Endometrium (tissue), 2 donors: ENCODE measurements around the gene SORBS1.

ENCODE experiments used
- FAIRE-seq: peaks from 2 replicates; lab custom pipeline; 2012; peaks lifted over from hg19 to GRCh38; lab: Jason Lieb, UNC
- donor health status: control.
- donor health status: control.

Gene SORBS1

GRCh38 chr10:95408983-95409873, 151.9 kb downstream of the SORBS1 start:
- FAIRE-seq = no peak

- FAIRE-seq = no peak
Measured at GRCh38 chr10:95408148-95408960, 152.8 kb downstream of the SORBS1 start.

DNA sequence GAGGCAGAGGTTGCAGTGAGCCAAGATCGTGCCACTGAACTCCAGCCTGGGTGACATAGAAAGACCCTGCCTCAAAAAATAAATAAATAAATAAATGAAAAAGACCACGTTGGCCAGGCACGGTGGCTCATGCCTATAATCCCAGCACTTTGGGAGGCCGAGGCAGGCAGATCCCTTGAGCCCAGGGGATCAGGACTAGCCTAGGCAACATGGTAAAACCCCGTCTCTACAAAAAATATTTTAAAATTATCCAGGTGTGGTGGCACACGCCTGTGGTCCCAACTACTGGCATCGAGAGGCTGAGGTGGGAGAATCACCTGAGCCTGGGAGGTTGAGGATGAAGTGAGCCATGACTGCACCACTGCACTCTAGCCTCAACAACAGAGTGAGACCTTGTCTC, 153.6 kb downstream of the SORBS1 start:
- no peak for FAIRE-seq

- FAIRE-seq = no peak
Measured at GRCh38 chr10:95406651-95407280, 154.4 kb downstream of the SORBS1 start.

GRCh38 chr10:95405655-95406054, 155.5 kb downstream of the SORBS1 start:
- FAIRE-seq = no peak

- FAIRE-seq = no peak
Measured at GRCh38 chr10:95404864-95405263, 156.3 kb downstream of the SORBS1 start.

DNA sequence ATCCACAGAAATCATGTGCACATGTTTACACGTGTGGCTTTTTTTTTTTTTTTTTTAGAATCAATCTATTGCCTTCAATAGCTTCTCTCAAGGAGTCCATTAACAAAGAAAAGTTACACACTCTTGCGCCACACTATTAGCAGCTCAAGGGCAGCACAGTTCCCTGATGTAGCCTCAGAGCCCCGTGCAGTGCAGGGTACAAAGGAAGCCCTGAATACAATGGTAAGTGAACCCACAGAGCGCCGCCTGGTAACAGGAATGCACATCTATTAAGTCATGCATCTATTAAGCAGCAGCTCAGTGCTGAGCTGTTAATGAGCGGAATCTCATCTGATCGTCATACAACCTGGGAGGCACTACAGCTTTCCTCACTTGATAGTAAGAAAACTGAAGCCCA, 156.7 kb downstream of the SORBS1 start:
- no peak for FAIRE-seq

DNA sequence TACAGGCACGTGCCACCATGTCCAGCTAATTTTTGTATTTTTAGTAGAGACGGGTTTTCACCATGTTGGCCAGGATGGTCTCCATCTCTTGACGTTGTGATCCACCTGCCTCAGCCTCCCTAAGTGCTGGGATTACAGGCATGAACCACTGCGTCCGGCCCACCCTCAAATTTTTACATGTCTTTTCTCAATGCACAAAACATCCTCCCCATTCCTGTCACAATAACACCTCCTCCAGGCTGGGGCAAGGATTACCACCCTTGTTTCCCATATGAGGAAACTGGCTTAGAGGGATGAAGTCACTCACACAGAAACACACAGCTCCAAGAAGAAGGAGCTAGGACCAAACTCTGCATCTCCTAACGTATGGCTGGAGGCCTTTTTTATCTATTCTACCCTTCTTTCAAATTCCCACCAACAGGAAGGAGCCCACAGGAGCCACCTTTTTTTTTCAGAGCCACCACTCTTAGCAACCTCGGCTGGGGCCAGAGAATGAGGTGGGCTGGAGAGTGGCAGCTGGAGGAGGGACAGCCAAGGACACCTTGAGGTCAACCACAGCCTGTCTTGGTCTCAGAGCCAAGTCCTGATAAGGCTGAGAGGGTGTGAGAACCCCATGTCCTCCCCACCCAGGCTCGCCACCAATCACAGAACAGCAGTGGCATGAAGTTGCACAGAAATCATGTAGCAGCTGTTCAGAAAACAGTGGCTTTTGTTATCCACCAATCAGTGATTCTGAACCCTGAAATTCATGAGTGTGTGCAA, 157.3 kb downstream of the SORBS1 start:
- FAIRE-seq = no peak

DNA sequence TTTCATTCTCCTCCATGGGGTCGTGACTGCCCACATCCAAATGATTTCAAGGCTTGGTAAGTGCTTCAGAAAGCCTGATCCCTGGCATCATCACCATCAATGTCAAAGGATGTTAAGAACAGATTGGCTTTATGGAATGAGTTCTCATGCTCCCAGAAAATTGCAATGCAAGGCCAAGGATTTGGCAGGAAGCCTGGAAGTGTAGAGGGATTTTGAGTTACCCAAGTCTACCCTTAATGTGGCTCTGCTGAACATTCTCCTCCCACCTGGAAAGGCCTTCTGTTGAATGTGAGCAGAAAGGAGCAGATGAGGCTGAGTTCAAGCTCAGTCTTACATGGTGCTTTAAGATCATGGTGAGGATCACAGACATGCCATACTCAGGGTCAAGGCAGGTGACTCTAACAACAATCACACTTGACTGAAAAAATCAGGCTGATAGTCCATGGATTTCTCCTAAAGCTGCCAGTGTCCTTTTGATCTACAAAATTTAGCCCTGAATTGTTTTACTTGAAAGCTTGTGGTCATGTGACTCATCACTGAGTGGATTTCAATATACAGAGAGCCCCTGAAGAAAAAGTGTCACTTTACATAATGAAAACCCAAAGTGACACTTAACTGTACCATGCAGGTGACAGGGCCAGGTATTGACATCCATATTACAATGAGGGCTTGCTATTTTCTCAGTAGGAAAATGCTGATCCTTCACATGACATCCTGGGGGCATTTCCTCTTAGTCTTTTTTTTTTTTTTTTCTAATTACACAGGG, 159.3 kb downstream of the SORBS1 start:
- no peak for FAIRE-seq

DNA sequence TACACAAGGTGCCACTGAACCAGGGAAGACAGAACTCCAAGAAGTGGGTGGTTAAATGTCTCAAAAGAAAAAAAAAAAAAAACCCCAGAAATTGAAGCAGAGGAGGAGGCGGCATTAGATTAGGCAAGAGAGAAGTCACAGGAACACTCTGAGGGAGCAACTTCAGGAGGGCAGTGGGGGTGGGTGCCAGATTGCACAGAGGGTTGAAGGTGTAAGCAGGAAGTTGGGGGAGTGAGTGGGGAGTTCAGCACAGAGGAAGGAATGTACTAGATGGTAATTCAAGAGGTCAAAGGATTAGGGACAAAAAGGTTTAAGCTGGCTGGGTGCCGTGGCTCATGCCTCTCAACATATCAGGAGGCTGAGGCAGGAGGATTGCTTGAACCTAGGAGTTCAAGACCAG, 160.4 kb downstream of the SORBS1 start:
- FAIRE-seq = no peak

- FAIRE-seq = no peak
Measured at GRCh38 chr10:95399183-95399582, 162.0 kb downstream of the SORBS1 start.

DNA sequence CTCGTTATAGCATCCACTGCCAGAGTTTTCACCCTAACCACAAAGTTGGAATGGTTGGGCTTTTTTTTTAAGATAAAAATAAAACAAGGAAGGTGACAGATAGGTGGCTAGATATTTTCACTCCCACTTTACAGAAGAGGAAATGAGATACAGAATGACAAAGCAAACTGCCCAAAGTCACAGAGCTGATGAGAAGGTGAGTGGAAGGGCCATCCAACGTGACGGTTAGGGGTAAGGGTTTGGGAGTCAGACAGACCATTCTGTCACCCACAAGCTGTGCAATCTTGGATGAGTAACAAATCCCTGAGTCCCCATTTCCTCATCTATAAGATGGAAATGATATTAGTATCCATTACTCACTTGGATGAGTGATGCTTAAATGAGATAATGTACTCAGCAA, 163.4 kb downstream of the SORBS1 start:
- FAIRE-seq = no peak

- FAIRE-seq = no peak
Measured at GRCh38 chr10:95395947-95396449, 165.2 kb downstream of the SORBS1 start.

DNA sequence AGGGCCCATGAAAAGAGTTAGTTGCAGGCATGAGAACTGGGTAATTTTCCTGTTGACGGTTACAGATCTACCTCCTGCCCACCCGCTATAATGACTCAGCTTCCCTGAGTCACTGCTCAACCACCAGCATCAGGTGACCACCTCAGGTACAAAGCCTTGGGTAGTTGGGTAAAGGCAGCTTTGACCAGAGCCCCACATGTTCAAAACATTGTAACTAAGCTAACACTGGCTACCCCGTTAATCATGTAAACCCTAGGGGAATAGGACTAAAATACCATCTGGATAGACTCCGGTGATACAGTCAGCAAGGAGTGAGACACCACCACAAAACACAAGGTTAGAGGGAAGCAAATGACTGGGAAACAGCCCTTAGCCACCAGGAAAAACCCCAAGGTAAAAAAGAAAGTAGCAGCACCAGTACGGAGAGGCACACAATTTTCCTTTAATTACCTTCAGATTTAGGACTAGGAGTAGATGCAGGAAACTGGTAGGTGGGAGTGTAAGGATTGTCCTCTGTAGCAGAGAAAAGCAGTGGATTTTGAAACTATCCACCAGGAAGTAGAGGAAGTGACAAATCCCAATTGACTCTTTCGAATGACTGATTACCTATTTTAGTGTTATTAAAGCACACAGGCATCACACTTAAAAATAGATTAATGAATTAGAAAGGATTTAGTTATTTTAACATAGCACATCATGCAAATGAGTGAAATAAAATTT, 166.8 kb downstream of the SORBS1 start:
- FAIRE-seq = no peak

GRCh38 chr10:95392681-95393164, 168.4 kb downstream of the SORBS1 start:
- no peak for FAIRE-seq

GRCh38 chr10:95392217-95392584, 169.0 kb downstream of the SORBS1 start:
- FAIRE-seq = peak; percentile 48

DNA sequence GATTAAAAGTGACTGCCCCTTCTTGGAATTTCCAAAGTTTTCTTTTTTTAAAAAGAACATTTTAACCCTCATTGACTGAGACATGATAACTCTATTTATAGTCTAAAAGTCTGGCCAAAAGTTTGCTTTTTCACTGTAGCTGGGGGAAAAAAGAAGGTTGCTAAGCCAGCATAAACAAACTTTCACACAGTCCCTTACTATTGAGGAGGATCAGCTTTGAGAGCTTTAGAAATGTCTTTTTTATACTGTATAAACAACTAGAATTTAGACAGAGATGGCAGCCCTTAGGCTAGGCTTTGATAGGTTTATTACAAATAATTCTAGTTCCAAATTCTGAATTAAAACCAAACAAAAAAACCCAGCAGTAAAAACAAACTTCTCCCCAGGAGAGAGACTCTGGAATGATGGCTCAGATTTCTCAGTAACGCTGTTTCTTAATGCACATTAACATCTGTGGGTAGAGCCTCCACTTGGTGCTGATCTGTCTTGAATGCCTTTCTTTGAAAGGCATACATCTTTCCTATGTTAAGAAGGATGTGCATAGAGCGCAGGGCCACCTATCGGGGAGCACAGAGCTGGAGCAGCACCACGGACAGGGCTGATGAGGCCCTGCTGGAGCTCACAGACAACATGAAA, 169.5 kb downstream of the SORBS1 start:
- FAIRE-seq = peak; percentile 55

DNA sequence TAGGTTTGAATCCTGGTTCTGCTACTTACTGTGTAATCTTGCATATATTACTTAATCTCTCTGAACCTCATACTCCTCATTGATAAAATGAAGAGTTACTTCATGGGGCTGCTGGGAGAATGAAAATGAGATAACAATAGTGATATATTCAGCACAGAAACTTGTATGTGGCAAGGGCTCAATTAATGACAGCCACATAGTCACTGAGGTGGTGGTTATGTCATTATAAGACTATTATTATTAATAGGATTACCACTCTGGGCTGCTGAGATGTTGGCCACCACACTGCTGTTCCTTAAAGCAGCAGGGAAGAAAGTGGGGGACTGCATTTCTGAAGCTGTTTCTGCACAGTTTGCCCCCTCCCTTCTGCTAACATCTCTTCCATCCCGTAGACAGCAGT, 170.0 kb downstream of the SORBS1 start:
- FAIRE-seq = no peak

DNA sequence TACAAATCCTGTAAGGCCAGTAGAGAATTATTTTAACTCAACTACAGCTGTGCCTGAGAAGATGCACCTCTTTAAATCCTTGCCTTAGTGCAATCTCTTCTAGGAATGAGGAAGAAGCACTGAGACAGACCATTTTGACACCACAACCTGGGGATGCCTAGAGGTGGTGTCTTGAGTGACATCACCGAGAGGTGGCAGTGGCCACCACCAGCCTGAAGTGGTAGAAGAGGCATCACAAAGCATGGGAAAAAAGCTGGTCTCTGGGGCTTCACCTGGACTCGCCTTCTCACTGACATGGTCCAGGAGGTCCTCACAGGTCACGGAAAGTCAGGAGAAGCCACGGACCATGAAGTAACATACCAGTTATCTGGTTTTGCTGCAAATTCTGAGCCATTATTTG, 171.2 kb downstream of the SORBS1 start:
- no peak for FAIRE-seq

- FAIRE-seq = no peak
Measured at GRCh38 chr10:95389176-95389575, 172.0 kb downstream of the SORBS1 start.
